GM19438 (cell line): ENCODE results near the gene HSPA12B.

ENCODE experiments used
- ATAC-seq: cut with Tn5 transposase; IDR thresholded peaks from one replicate; pipeline ENCODE4 v1.9.1; 2021; ENCODE audit warnings: low read depth; ENCODE audit not compliant: unreplicated experiment

HSPA12B gene

GRCh38 chr20:3704087-3704486 lies 28.4 kb upstream of the HSPA12B start:
- no peak for ATAC-seq

GRCh38 chr20:3705491-3705969 lies 27.0 kb upstream of the HSPA12B start:
- ATAC-seq = no peak

- no peak for ATAC-seq
Observed at GRCh38 chr20:3705970-3706739, 26.3 kb upstream of the HSPA12B start.

- no peak for ATAC-seq
Observed at GRCh38 chr20:3706774-3707507, 25.5 kb upstream of the HSPA12B start.

- no peak for ATAC-seq
Observed at GRCh38 chr20:3707508-3707899, 25.0 kb upstream of the HSPA12B start.

GRCh38 chr20:3710011-3710466 lies 22.4 kb upstream of the HSPA12B start:
- ATAC-seq = no peak

GRCh38 chr20:3710703-3711483 lies 21.6 kb upstream of the HSPA12B start:
- ATAC-seq = no peak

- no peak for ATAC-seq
Observed at GRCh38 chr20:3711484-3711941, 21.0 kb upstream of the HSPA12B start.

- ATAC-seq = no peak
Observed at GRCh38 chr20:3712279-3712873, 20.1 kb upstream of the HSPA12B start, which contains the start of gene SIGLEC1. TSS of gene SIGLEC1 (minus strand) at chr20:3712600. CDS start at chr20:3707128, 5,472 bp downstream.

- no peak for ATAC-seq
Observed at GRCh38 chr20:3714092-3714491, 18.4 kb upstream of the HSPA12B start.

- ATAC-seq = no peak
Observed at GRCh38 chr20:3716195-3716834, 16.2 kb upstream of the HSPA12B start.

GRCh38 chr20:3719046-3719445 lies 13.4 kb upstream of the HSPA12B start:
- ATAC-seq = no peak

GRCh38 chr20:3720068-3720467 lies 12.4 kb upstream of the HSPA12B start:
- no peak for ATAC-seq

GRCh38 chr20:3720626-3721025 lies 11.9 kb upstream of the HSPA12B start:
- ATAC-seq = no peak

GRCh38 chr20:3721912-3722311 lies 10.6 kb upstream of the HSPA12B start:
- ATAC-seq = no peak

GRCh38 chr20:3723284-3723683 lies 9.2 kb upstream of the HSPA12B start:
- no peak for ATAC-seq

GRCh38 chr20:3724356-3724755 lies 8.1 kb upstream of the HSPA12B start:
- no peak for ATAC-seq

- ATAC-seq = no peak
Observed at GRCh38 chr20:3727401-3728021, 5.0 kb upstream of the HSPA12B start.

- no peak for ATAC-seq
Observed at GRCh38 chr20:3728354-3728753, 4.1 kb upstream of the HSPA12B start.
